ENCODE data around the gene DTX1. TPM values are rescaled to one million over a fixed set of nuclear protein-coding genes. Genes with fewer than 3 reads are reported as not detected.

DTX1 gene
- total RNA-seq, 1 experiment from 2014 or later, result 3.0 TPM

DNA sequence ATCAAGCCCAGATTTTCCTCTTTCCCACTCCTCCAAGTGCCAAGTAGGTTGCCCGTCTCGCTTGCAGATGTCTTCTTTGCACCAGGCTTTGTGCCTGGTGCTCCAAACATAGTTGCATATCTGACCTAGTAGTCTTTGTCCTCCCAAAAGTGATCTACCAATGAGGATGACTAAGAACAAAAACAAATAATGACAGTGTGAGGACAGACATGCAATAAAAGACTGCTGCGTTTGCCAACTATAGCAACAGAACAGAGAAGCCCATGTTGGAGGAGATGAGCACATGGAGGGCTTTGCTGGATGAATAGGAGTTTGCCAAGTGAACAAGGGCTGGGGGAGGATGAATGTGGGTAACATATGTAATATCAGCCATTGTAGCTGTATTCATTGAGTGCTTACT is 15.6 kb downstream of the DTX1 start:
- Histone ChIP-seq H3T11ph (ENCODE audit: low read length) (no peak overlapping the region), H4K91ac (ENCODE audit: insufficient read length, low read depth, low read length) (no peak overlapping the region), H3K4me1 (ENCODE audit: insufficient read depth, low read length) (peaks cover under 1% of the 10 kb centered on the region; the same call in 1 of the 2 replicates), H3K4me2 (ENCODE audit: insufficient read depth, insufficient read length, low read length) (no peak overlapping the region), H3K18ac (ENCODE audit: insufficient read length, low read depth, low read length) (no peak overlapping the region), H2BK12ac (ENCODE audit: insufficient read length, low read depth, low read length) (no peak overlapping the region), H3K79me2 (ENCODE audit: insufficient read depth, low read length) (no peaks in the 10 kb centered on the region), H3K23ac (ENCODE audit: insufficient read length, low read depth, low read length) (no peak overlapping the region), H3K79me1 (ENCODE audit: insufficient read depth, low read depth, low read length, poor library complexity, severe bottlenecking) (no peaks in the 10 kb centered on the region), H4K8ac (replicated peaks; ENCODE audit: insufficient read length, low read depth, low read length) (no peak overlapping the region), H4K5ac (ENCODE audit: insufficient read length, low read depth, low read length) (no peak overlapping the region), H3K9ac (ENCODE audit: extremely low read depth, insufficient read length, low read length) (no peak overlapping the region), H2BK5ac (ENCODE audit: insufficient read length, low read length) (no peak overlapping the region), H2BK20ac (ENCODE audit: low read depth, low read length, poor library complexity, severe bottlenecking) (no peak overlapping the region), H3K4ac (ENCODE audit: low read depth, low read length) (no peak overlapping the region), H3K56ac (ENCODE audit: insufficient read length, low read depth, low read length) (no peak overlapping the region), H3K9me3 (ENCODE audit: control insufficient read depth, low read depth, low read length) (no peaks in the 10 kb centered on the region), H2BK15ac (ENCODE audit: low read depth, low read length) (no peak overlapping the region), H3K23me2 (ENCODE audit: insufficient read length, low read depth, low read length, poor library complexity, severe bottlenecking) (peaks cover 1% of the 10 kb centered on the region), H4K20me1 (ENCODE audit: control insufficient read depth, insufficient read depth, insufficient read length) (no peaks in the 10 kb centered on the region), H3K14ac (ENCODE audit: insufficient read depth, low read length) (no peak overlapping the region), H2AK5ac (ENCODE audit: insufficient read length, low read length) (no peak overlapping the region), H3K27me3 (ENCODE audit: insufficient read depth, low read length) (peaks cover 5% of the 10 kb centered on the region; the same call in 1 of the 2 replicates), H3K27ac (ENCODE audit: insufficient read length, low read depth, low read length) (no peak overlapping the region), H2AFZ (ENCODE audit: low read length) (no peak overlapping the region), H2BK120ac (ENCODE audit: low read depth, low read length, poor library complexity, severe bottlenecking) (no peak overlapping the region)
- no CpG with 5 or more reads among the region's 3 CpGs for WGBS (ENCODE audit: extremely low coverage, insufficient read length, low lambda C conversion rate)
- H3K36me3 Mint-ChIP-seq (ENCODE audit: insufficient read depth in 1 of 3, low read depth in 3 of 3), result no peaks in the 10 kb centered on the region; a peak in 1 of 7 replicates
- H3K27ac Mint-ChIP-seq, result peak overlapping the region in 1 of 3 experiments; percentile 22; a peak in 1 of 7 replicates
- H3K4me1 Mint-ChIP-seq, result peaks cover 11 to 31% of the 10 kb centered on the region in 2 experiments
- H3K9me3 Mint-ChIP-seq, result no peaks in the 10 kb centered on the region
- DNase-seq, result no peak
- no peak overlapping the region for H3K4me3 Mint-ChIP-seq
- peaks cover 44% of the 10 kb centered on the region for H3K27me3 Mint-ChIP-seq (ENCODE audit: low read depth)
- TF ChIP-seq, protein P1, sequence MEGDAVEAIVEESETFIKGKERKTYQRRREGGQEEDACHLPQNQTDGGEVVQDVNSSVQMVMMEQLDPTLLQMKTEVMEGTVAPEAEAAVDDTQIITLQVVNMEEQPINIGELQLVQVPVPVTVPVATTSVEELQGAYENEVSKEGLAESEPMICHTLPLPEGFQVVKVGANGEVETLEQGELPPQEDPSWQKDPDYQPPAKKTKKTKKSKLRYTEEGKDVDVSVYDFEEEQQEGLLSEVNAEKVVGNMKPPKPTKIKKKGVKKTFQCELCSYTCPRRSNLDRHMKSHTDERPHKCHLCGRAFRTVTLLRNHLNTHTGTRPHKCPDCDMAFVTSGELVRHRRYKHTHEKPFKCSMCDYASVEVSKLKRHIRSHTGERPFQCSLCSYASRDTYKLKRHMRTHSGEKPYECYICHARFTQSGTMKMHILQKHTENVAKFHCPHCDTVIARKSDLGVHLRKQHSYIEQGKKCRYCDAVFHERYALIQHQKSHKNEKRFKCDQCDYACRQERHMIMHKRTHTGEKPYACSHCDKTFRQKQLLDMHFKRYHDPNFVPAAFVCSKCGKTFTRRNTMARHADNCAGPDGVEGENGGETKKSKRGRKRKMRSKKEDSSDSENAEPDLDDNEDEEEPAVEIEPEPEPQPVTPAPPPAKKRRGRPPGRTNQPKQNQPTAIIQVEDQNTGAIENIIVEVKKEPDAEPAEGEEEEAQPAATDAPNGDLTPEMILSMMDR (conservative IDR thresholded peaks at IDR 0.05), result no peak

Measured in H9 (cell line).